A549 (cell line): ENCODE measurements around the gene KLHL11.

Source experiments
- BHLHE40 ChIP-seq: IDR thresholded peaks from 2 replicates; pipeline ENCODE4 v1.6.1; 2012; ENCODE audit warnings: low read depth, low read length, inconsistent platforms
- CHD2 ChIP-seq: fragments of 150-350 bp; IDR thresholded peaks from 2 replicates; pipeline ENCODE4 v1.6.1; 2014; ENCODE audit warnings: low read length; ENCODE audit not compliant: partially characterized antibody
- CTCF ChIP-seq: fragments of >200 bp; sonication (Bioruptor Twin); formaldehyde crosslinking; IDR thresholded peaks from 3 replicates; pipeline ENCODE4 v1.5.1; 2016
- KDM5A ChIP-seq: fragments of 200-600 bp; sonication (generic); IDR thresholded peaks from 2 replicates; pipeline ENCODE4 v1.6.1; 2016; ENCODE audit warnings: antibody characterized with exemption, mild to moderate bottlenecking
- NR3C1 ChIP-seq: fragments of >200 bp; sonication (Bioruptor Twin); formaldehyde crosslinking; IDR thresholded peaks from 3 replicates; pipeline ENCODE4 v1.6.1; 2017
- PHF8 ChIP-seq: fragments of 200-600 bp; sonication (generic); IDR thresholded peaks from 2 replicates; pipeline ENCODE4 v1.6.1; 2016; ENCODE audit warnings: low read depth, mild to moderate bottlenecking, antibody characterized with exemption, moderate library complexity, borderline replicate concordance
- POLR2A ChIP-seq: IDR thresholded peaks from 2 replicates; pipeline ENCODE4 v1.6.1; 2012; ENCODE audit warnings: mild to moderate bottlenecking, low read length
- RAD21 ChIP-seq, 2 experiments: fragments of >200 bp in 1 of 2; sonication (Bioruptor Twin) in 1 of 2; formaldehyde crosslinking in 1 of 2; IDR thresholded peaks in 1 of 2; conservative IDR thresholded peaks in 1 of 2; 2 replicates in 1 of 2; 3 replicates in 1 of 2; pipeline ENCODE4 v1.6.1; 2012 to 2018; ENCODE audit warnings: inconsistent platforms in 1 of 2
- ZSCAN20 ChIP-seq: fragments of 250-450 bp; sonication (Bioruptor Pico); IDR thresholded peaks from 2 replicates; pipeline ENCODE4 v1.8.0; 2022; ENCODE audit warnings: mild to moderate bottlenecking, moderate library complexity

- TF ChIP-seq CTCF (no peak), PHF8 (no peak), BHLHE40 (no peak), ZSCAN20 (no peak), NR3C1 (no peak), RAD21 (conservative IDR thresholded peaks at IDR 0.05 in 1 of 2, IDR thresholded peaks at IDR 0.05 in 1 of 2) (no peak), CHD2 (no peak), POLR2A (no peak), KDM5A (no peak)
Observed at GRCh38 chr17:41836550-41837196, 28.6 kb downstream of the KLHL11 start.
